Kidney (tissue), 14 donors: Measurements from ENCODE around the gene SOHLH1. TPM values are rescaled to one million over a fixed set of nuclear protein-coding genes. Genes with fewer than 3 reads are reported as not detected.

Experiments used
- DNase-seq, 5 donors: peaks; one replicate each; pipeline ENCODE4 v3.0.0-alpha.2; 2013 to 2020
- FAIRE-seq: peaks from 2 replicates; lab custom pipeline; 2012; peaks lifted over from hg19 to GRCh38; lab: Jason Lieb, UNC
- H3K27ac ChIP-seq, 2 donors: one replicate each; pipeline ENCODE4 v1.7.0; 2013; ENCODE audit warnings: low read depth in 2 of 2, low read length in 2 of 2, inconsistent platforms in 1 of 2
- H3K27me3 ChIP-seq: one replicate; pipeline ENCODE4 v1.7.1; 2013; ENCODE audit warnings: low read length, inconsistent platforms; ENCODE audit not compliant: control insufficient read depth, insufficient read depth
- H3K36me3 ChIP-seq, 3 donors: one replicate each; pipeline versions ENCODE4 v1.7.0 to v1.7.1; 2013; ENCODE audit warnings: low read length in 3 of 3, control low read depth in 1 of 3, inconsistent platforms in 1 of 3; ENCODE audit not compliant: insufficient read depth in 3 of 3, control insufficient read depth in 2 of 3
- H3K4me1 ChIP-seq, 3 donors: one replicate each; pipeline versions ENCODE4 v1.7.0 to v1.7.1; 2013; ENCODE audit warnings: low read length in 3 of 3, inconsistent platforms in 1 of 3, low read depth in 1 of 3; ENCODE audit not compliant: control insufficient read depth in 2 of 3, insufficient read depth in 2 of 3
- H3K4me3 ChIP-seq, 3 donors: one replicate each; pipeline versions ENCODE4 v1.7.0 to v1.8.1; 2013; ENCODE audit warnings: low read length in 3 of 3, control low read depth in 1 of 3, inconsistent platforms in 1 of 3
- H3K9ac ChIP-seq, 3 donors: one replicate each; pipeline versions ENCODE4 v1.7.0 to v1.7.1; 2013; ENCODE audit warnings: low read length in 3 of 3, control low read depth in 1 of 3, inconsistent platforms in 1 of 3
- H3K9me3 ChIP-seq, 3 donors: one replicate each; pipeline versions ENCODE4 v1.7.0 to v1.7.1; 2013; ENCODE audit warnings: low read length in 3 of 3, control low read depth in 1 of 3, inconsistent platforms in 1 of 3; ENCODE audit not compliant: control insufficient read depth in 2 of 3, insufficient read depth in 1 of 3
- CTCF ChIP-seq: IDR thresholded peaks from 3 replicates; pipeline ENCODE4 v1.5.1; 2012; ENCODE audit warnings: mild to moderate bottlenecking, moderate library complexity, borderline replicate concordance; ENCODE audit not compliant: insufficient read depth; ENCODE audit errors: extremely low read depth
- intact Hi-C: fragments of 100-400 bp; cut with DNase I; formaldehyde crosslinking; loops from one replicate; pipeline ENCODE4 v1.11.1; 2022
- polyA plus RNA-seq: library from polyadenylated mRNA; stranded (reverse); fragments of 350-450 nt; fragmentation: Illumina TruSeq; extraction: RNeasy Lipid Tissue Mini Kit (QIAGEN cat#74804); gene quantifications from one replicate; pipeline ENCODE4 v1.2.3, GENCODE V29; 2014; ENCODE audit warnings: low read depth, low replicate concordance; ENCODE audit not compliant: insufficient read depth
- total RNA-seq: library from RNA; stranded (reverse); fragmentation: NEBNext Ultra II Directional; extraction: Animal tissue kit (Norgen Biotek cat#: 25700); gene quantifications from one replicate; pipeline ENCODE4 v1.2.1, GENCODE V29; 2021
- donor health status: control.
- donor health status: control.
- donor health status: control.
- donor health status: control.
- donor health status: control.
- donor health status: DM: yes; HTN: yes; CAD: no.
- donor health status: Normal renal cell carcinoma (clear cell type).

The SOHLH1 gene
- total and polyA plus RNA-seq, 2 donors from 2014 or later, result not detected

DNA sequence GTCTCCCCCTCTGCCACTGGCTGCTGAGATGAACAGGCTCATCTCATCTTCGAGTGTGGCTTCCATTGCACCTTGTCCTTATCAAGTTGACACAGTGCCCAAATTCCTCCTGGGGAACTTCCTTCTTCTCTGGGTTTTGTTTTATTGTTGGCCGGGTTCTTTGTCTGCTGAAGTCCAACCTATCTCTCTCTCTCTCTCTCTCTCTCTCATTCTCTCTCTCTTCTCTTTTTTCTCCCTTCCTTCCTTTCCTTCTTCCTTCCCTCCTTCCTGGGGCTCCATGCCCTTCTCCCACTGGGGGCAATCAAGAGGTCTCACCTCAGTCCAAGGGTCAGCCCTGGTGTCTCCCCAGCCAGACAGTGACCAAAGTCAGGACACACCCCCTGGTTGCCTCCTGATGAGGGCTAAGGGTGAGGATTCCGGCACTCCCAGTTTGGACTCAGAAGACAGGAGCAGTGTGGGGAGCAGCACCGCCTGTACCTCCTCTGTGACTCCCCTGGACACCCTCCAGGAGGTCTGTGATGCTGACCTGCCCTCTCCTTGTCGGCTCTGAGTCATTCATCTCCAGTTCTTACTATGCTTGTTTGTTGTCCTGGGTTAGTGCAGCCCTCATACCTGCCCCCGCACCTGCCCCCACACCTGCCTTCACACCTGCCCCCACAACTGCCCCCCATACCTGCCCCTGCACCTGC lies 33.4 kb upstream of the SOHLH1 start:
- TF ChIP-seq CTCF, result no peak
- no peak overlapping the region for H3K27ac ChIP-seq
- no peak overlapping the region for H3K9ac ChIP-seq
- intact Hi-C loops, result no loop called here
- no peak for DNase-seq
- FAIRE-seq, result no peak
- H3K36me3 ChIP-seq, result no peaks in the 10 kb centered on the region
- H3K27me3 ChIP-seq, result no peaks in the 10 kb centered on the region
- peaks cover 0 to 5% (median 0%) of the 10 kb centered on the region in 3 donors for H3K9me3 ChIP-seq
- H3K4me1 ChIP-seq, result no peaks in the 10 kb centered on the region
- no peak overlapping the region for H3K4me3 ChIP-seq

- DNase-seq (no peak), FAIRE-seq (no peak)
- Histone ChIP-seq H3K36me3 (no peaks in the 10 kb centered on the region), H3K9me3 (peaks cover 0 to 5% (median 0%) of the 10 kb centered on the region in 3 donors), H3K9ac (no peak overlapping the region), H3K27me3 (no peaks in the 10 kb centered on the region), H3K27ac (no peak overlapping the region), H3K4me3 (no peak overlapping the region), H3K4me1 (no peaks in the 10 kb centered on the region)
- TF ChIP-seq CTCF, result no peak
- intact Hi-C loops, result no loop called here
Measured at GRCh38 chr9:135731454-135731853, 32.2 kb upstream of the SOHLH1 start.

DNA sequence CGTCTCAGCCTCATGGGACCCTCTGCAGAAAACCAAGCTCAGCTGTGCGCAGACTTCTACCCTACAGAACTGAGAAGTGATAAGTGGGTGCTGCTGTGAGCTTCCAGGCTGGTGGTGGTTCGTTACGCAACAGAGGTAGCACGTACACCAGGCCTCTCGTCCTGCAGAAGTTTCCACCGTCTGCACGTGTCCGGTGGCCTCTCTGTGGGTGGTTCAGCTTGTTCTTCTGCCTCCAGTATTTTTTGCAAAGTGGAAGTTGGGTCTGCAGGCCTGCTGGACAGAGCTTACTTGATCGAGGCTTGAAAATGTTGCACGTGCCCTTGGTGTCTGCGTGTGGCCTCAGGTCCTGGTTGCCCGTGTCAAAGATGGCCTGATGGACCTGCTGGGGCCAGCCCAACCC lies 30.2 kb upstream of the SOHLH1 start:
- no peaks in the 10 kb centered on the region for H3K27me3 ChIP-seq
- no peak overlapping the region for H3K4me3 ChIP-seq
- no peak for FAIRE-seq
- intact Hi-C loops, result no loop called here
- no peaks in the 10 kb centered on the region for H3K4me1 ChIP-seq
- no peak for DNase-seq
- peaks cover 0 to 5% (median 0%) of the 10 kb centered on the region in 3 donors for H3K9me3 ChIP-seq
- H3K27ac ChIP-seq, result no peak overlapping the region
- H3K36me3 ChIP-seq, result no peaks in the 10 kb centered on the region
- no peak overlapping the region for H3K9ac ChIP-seq
- no peak for TF ChIP-seq CTCF
